ENCODE data around the gene SCAANT1. TPM values are rescaled to one million over a fixed set of nuclear protein-coding genes. Genes with fewer than 3 reads are reported as not detected.

The SCAANT1 gene
- total RNA-seq, 1 experiment from 2014 or later: not detected

- no peaks in the 10 kb centered on the region for H3K79me2 ChIP-seq (ENCODE audit: insufficient read depth, low read length)
- H3K27me3 Mint-ChIP-seq (ENCODE audit: low read depth): no peaks in the 10 kb centered on the region
- no CpG with 5 or more reads among the region's 5 CpGs for WGBS (ENCODE audit: extremely low coverage, insufficient read length, low lambda C conversion rate)
Measured at GRCh38 chr3:63900010-63900409, 12.2 kb downstream of the SCAANT1 start.

More at GRCh38 chr3:63900010-63900409, 12.2 kb downstream of the SCAANT1 start:
- no peak overlapping the region for H3K4me2 ChIP-seq (ENCODE audit: insufficient read depth, insufficient read length, low read length)
- no peaks in the 10 kb centered on the region for H3K79me1 ChIP-seq (ENCODE audit: insufficient read depth, low read depth, low read length, poor library complexity, severe bottlenecking)
- no peak overlapping the region for H2AK5ac ChIP-seq (ENCODE audit: insufficient read length, low read length)
- H4K91ac ChIP-seq (ENCODE audit: insufficient read length, low read depth, low read length): no peak overlapping the region
- no peaks in the 10 kb centered on the region for H3K9me3 ChIP-seq (ENCODE audit: control insufficient read depth, low read depth, low read length)
- no peak overlapping the region for H3K4ac ChIP-seq (ENCODE audit: low read depth, low read length)
- H2BK12ac ChIP-seq (ENCODE audit: insufficient read length, low read depth, low read length): no peak overlapping the region
- H2BK20ac ChIP-seq (ENCODE audit: low read depth, low read length, poor library complexity, severe bottlenecking): no peak overlapping the region
- H3T11ph ChIP-seq (ENCODE audit: low read length): no peak overlapping the region
- H2BK15ac ChIP-seq (ENCODE audit: low read depth, low read length): no peak overlapping the region
- H3K9me3 Mint-ChIP-seq: no peaks in the 10 kb centered on the region
- H2BK120ac ChIP-seq (ENCODE audit: low read depth, low read length, poor library complexity, severe bottlenecking): no peak overlapping the region
- H2BK5ac ChIP-seq (ENCODE audit: insufficient read length, low read length): no peak overlapping the region
- no peak overlapping the region for H3K14ac ChIP-seq (ENCODE audit: insufficient read depth, low read length)
- TF ChIP-seq CTCF (conservative IDR thresholded peaks at IDR 0.05): no peak
- no peak overlapping the region for H4K8ac ChIP-seq (replicated peaks; ENCODE audit: insufficient read length, low read depth, low read length)
- H3K36me3 Mint-ChIP-seq (ENCODE audit: insufficient read depth in 1 of 3, low read depth in 3 of 3): peaks cover 16 to 38% (median 24%) of the 10 kb centered on the region in 3 experiments
- H3K27ac ChIP-seq (ENCODE audit: insufficient read length, low read depth, low read length): no peak overlapping the region
- no peak overlapping the region for H3K23ac ChIP-seq (ENCODE audit: insufficient read length, low read depth, low read length)
- H4K20me1 ChIP-seq (ENCODE audit: control insufficient read depth, insufficient read depth, insufficient read length): no peaks in the 10 kb centered on the region
- no peaks in the 10 kb centered on the region for H3K27me3 ChIP-seq (ENCODE audit: insufficient read depth, low read length)
- no peaks in the 10 kb centered on the region; the same call in 1 of the 2 replicates for H3K4me1 ChIP-seq (ENCODE audit: insufficient read depth, low read length)
- H2AFZ ChIP-seq (ENCODE audit: low read length): no peak overlapping the region
- DNase-seq: no peak
- H3K23me2 ChIP-seq (ENCODE audit: insufficient read length, low read depth, low read length, poor library complexity, severe bottlenecking): no peaks in the 10 kb centered on the region
- H4K5ac ChIP-seq (ENCODE audit: insufficient read length, low read depth, low read length): no peak overlapping the region
- no peak overlapping the region for H3K9ac ChIP-seq (ENCODE audit: extremely low read depth, insufficient read length, low read length)
- H3K4me3 Mint-ChIP-seq: no peak overlapping the region
- H3K4me1 Mint-ChIP-seq: peaks cover 6 to 8% of the 10 kb centered on the region in 2 experiments
- H3K18ac ChIP-seq (ENCODE audit: insufficient read length, low read depth, low read length): no peak overlapping the region
- no peak overlapping the region; a peak in 1 of 7 replicates for H3K27ac Mint-ChIP-seq
- H3K56ac ChIP-seq (ENCODE audit: insufficient read length, low read depth, low read length): no peak overlapping the region

Data from H9 (cell line).